Activated T-cell treated with anti-CD3 and anti-CD28 coated beads, Interleukin-2, amount 50 U/mL, for 1 hour (primary cell): ENCODE results near the gene RASD2.

Experiments used
- DNase-seq: peaks from one replicate; pipeline ENCODE4 v3.0.0-alpha.2; 2020

Gene RASD2

DNA sequence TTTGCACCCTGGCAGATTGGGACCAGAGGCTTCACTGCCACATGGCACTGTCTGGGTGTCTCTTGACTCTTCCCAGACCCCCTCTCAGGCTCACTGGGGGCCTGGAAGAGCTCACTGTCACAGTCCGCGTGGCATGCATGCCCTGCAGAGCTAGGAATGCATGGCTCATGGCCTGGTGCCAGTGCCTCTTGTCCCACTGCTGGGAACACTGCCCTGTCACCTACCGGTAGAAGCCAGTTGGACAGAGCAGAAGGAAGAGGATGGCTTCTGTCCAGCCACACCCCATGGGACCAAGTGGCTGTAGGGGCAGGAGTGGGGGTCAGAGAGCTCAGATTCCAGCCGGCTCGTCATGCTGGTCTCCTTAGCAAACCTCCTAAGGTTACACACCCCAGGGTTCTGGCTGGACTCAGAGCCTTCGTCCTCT lies 46.8 kb downstream of the RASD2 start:
- DNase-seq = no peak

DNA sequence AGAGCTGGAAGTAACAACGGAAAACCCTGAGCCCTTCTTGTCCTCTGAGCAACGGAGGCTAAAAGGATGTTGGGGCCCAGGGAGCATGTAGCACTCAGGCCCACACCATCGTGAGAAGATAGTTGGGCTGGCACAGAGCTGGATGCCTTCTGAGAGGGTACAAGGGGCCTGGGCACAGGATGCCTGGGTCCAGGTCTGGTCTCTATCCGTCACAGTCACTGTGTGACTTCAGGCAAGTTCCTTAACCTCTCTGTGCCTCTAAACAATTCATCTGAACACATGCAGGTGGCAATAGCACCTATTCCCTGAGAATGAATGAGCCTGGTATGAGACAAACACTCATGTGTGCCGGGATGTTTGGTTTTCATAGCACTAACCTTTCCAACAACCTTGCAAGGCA lies 47.3 kb downstream of the RASD2 start:
- no peak for DNase-seq

DNA sequence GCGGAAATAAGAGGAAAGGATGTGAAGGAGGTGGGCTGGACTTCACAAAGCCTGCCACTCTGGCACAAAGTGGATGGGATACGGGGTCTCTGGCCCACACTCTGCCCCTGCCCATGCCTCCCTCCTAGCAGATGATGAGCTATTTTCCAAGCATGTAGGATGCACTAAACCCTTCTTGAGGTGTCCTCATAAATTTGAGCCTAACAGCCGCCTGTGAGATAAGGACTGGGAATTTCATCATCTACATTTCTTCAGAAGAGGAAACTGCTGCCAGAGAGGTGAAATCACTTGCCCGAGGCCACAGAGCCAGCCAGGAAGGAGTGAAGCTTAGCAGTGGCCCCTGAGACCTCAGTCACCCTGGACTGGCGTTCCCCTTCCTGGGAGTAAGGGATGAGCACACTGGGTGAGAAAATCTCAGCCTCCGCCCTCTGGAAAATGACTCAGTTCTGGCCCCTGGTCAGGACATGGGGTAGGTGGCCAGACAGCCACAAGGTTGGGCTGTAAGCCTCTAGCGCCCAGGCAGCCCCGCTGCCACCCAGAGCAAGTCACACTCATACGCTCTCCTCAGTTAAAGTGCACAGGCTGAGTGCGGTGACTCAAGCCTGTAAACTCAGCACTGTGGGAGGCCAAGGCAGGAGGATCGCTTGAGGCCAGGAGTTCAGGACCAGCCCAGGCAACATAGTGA lies 48.6 kb downstream of the RASD2 start:
- DNase-seq = no peak

DNA sequence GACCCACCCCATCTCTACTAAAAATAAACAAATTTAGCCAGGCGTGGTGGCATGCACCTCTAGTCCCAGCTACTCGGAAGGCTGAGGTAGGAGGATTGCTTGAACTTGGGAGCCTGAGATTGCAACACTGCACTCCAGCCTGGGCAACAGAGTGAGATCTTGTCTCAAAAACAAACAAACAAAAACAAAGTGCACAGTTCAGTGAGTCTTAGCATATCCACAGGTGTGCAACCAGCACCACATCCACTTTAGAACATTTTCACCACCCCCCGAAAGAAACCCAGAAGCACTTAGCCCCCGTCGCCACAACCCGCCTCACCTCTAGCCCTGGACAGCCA lies 49.1 kb downstream of the RASD2 start:
- no peak for DNase-seq

DNA sequence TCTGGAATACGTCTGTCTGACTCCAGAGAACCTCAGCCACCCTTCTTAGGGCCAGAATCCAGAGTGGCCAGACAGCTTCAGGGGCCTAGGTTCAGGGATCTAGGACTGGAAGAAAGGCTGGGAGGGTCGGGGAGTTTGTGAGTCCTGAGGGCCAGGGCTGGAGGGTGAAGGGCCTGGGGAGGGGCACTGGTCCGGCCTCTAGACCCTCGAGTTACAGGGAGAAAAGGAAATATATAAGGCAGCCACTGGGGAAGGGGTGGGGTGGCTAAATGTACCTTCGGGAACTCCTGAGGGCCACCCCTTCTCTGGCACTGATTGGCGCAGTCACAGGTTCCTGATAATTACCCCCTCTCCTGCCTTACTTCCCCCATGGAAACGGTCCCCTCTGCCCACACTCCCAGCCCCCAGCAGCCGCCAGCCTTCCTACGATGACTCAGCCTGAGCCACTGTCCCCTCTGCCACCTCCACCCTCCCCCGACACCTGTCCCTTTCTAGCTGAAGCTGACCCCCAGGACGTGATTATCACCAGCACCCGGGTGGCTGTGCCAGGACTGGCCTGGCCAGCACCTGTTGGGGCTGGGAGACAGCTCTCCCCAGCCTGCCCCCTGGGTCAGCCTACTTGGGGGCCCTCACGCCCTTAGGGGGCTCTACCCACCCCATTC lies 50.1 kb downstream of the RASD2 start:
- DNase-seq = no peak

DNA sequence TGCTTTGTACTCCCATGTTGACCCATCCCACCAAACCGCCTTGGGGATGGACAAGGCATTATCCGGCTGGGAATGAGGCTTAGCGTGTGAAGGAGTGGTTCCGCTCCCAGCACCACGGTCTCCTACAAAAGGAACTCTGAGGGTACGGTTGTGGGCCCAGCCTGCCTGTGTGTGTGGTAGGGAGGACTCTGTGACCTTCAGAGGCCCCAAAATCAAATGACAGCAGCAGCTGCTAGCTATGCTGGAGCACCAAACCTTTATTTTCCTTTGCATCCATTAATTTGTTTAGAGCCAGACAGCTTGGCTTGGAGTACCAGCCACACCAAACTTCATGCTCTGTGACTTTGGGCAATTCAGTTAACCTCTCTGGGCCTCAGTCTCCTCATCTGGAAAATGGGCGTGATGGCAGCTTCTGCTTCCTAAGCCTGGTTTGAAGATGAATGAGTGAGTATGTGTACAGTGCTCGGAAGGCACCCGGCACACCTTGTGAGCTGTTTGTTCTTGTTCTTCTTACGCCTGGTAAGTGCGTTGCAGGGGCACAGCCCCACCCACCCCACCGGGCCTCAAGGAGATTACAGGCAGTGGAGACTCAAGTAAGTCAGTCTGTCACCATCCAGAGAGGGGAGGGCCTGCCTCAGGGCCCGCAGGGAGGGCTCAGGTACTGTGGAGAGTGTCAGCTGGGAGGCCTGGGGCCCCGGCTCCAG lies 51.2 kb downstream of the RASD2 start:
- DNase-seq = no peak

DNA sequence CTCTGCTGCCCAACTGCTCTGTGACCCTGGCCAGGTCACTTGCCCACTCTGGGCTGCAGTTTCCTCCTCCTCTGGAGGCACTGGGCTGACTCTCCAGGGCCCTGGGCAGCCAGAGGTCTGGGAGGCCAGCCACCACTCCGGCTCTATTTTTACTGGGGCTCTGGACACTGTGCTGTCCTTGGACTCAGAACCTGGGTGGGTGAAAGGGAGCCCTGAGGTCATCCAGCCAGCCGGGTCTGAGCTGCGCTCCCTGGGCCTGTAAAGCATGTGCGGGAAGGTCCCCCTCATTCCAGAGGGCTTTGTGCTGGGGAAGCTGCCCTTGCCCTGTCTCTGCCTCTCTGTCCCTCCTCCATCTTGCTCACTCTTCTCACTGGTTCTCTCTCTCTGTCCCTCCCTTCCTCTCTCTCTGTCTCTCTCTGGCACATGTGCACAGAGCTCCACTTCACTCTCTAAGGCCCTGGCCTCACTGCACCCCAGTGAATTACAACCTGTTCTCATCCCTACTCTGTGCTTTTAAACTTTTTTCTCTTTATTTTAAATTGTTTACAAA lies 51.9 kb downstream of the RASD2 start:
- no peak for DNase-seq

DNA sequence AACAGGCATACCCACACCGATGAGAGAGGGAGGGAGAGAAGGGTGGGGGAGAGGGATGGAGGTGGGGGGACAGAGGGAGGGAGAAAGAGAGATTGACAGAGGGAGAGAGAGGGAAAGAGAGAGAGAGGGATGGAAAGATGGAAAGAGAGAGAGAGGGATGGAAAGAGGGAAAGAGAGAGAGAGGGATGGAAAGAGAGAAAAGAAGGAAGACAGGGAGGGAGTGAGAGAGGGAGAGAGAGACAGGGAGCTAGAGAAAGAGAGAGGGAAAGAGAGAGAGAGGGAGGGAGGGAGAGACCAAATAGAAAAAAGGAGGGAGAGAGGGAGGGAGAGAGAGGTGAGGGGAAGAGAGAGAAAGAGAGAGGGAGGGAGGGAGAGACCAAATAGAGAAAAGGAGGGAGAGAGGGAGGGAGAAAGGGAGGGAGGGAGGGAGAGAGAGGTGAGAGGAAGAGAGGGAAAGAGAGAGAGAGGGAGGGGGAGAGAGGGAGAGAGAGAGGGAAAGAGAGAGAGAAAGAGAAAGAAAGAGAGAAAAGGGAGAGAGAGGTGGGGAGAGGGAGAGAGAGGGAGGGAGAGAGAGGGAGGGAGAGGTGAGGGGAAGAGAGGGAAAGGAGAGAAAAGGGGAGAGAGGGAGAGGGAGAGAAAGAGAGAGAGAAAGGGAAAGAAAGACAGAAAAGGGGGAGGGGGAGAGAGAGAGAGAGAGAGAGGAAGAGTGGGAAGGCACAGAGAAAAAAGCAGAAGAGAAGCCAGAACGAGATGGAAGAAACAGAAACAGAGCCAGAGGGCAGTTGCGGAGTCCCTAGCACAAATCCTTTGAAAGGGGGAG lies 52.6 kb downstream of the RASD2 start:
- DNase-seq = no peak

DNA sequence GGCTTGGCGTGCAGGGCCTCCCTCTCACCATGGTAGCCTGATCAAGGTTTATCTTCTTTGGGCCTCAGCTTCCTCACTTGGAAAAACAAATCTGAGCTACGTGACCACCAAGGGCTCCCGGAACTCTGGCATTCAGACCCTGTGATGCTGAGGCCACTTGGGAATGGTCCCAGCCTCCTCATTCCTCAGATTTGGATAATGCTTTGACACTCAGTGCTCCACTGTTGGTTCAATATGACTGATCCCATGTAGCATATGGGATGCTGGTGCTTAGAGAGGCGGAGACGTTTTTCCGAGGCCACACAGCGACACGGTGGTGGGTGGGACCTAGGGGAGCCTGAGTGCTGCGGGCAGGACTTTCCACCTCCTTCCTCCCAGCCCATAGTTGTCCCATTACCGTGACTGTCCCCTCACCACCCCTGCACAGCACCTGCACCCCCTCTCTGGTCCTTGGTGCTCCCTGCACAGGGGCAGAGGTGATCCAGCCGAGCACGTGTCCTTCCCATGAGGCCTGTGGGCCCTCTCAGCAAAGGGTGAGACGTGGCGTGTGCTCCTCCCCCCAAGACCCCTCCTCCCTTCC lies 53.4 kb downstream of the RASD2 start:
- DNase-seq = no peak

DNA sequence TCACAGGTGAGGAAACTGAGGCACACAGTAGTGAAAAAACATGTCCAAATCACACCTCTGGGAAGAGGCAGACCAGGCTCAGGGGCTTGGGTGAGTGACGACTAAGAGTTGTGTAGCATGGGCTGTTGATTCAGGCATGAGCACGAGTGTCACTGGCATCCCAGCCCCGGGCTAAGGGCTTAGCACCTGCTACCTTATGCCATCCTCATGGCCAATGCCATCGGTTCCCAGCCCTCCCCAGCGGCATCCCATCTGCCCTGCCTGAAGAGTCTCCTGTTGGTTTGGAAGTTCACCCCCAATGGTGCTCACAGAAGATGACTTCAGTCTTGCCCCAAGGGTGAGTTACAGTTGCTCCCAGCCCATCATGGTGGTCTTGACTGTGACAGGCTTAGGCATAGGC lies 54.1 kb downstream of the RASD2 start:
- DNase-seq = no peak

DNA sequence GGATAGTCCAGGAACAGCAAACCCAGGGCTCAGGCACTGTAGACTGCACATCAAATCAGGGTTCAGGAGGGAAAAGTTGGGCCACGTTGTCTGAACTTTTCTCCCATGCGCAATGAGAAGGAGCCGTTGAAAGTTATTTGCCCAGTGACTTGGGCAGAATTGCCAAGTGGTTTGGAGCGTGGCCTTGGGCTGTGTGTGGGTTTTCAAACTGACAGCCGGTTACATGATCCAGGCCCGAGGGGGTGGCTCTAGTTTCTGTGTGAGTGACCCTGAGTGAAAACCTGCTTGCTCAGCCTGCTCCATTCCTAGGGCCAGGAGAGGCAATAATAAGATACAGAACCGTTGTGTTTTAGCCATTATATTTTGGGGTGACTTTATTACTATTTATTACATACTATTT lies 56.2 kb downstream of the RASD2 start:
- DNase-seq = no peak

DNA sequence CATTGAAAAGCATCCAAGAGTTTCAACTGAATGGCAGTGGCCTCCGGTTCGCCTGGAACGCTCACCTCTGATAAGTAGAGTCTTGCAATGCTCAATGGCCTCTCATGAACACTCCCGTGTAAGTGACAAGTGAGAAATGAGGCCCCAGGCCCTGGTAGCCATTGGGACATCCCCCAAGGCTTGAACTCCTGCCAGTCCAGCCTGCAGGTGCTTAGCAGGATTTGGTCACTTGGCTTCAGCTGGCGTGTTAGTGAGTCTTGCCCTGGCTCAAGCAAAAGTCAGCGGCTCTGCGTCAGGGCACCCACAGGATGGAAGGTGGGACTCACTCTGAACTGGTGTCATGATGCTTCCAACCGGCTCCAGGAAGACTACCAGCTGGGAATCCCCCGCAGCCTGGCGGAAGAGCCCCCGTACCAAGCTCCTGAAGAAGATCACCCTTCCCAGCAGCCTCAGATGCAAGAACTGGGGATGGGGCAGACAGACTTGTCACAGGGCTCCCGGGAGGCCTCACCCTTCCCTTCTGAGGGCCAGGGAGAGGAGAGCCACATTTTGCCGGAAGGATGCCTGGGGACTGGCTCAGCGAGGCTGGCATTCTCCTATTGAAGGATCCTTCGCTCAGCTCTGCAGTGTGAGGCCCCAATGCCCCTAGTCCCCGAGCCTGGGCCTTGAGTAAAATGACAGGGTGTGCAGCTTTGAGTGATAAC lies 57.2 kb downstream of the RASD2 start:
- no peak for DNase-seq

DNA sequence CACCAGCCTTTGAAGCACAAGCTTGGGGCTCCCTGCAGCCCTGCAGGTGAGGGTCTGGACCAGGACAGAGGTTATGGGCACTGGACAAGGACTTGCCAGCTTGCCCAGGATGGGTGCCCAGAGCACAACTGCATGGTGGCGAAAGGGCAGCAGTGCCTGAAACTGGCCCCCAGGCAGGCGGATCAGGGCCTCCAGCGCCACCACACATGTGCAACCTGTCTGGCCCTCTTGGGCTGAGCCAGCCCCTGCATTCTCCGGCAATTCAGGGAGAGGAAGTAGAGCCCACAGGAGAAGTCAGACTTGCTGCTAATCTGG lies 57.7 kb downstream of the RASD2 start:
- DNase-seq = no peak

DNA sequence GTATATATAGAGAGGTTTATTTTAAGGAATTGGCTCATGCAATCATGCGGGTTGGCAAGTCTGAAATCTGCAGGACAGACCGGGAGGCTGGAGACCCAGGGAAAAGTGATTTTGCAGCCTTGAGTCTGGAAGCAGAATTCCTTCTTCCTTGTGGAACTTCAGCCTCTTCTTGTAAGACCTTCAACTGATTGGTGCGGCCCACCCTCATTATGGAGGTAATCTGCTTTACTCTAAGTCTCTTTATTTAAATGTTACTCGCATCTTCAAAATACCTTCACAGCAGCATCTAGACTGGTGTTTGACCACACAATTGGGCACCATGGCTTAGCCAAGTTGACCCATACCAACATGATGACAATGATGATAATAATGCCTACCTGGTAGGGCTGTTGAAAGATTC lies 58.7 kb downstream of the RASD2 start:
- no peak for DNase-seq

DNA sequence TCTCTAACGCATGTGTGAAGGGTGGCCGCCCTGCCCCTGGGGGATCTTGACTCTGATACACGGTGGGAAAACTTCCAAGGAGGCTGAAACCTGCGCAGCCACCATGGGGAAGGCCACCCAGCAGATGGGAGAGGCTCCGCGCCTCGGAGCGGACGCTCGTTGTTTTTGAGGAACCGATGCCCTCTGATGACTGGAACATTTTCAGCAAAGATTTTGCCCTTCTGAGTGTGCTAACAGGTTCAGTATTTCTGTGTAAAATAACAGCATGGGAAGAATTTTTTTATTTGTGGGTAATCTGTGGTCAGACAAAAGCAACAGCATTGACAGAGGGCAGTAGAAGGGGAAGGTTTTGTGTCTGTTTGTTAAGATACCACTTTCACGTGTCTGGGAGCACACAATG lies 59.8 kb downstream of the RASD2 start:
- no peak for DNase-seq

DNA sequence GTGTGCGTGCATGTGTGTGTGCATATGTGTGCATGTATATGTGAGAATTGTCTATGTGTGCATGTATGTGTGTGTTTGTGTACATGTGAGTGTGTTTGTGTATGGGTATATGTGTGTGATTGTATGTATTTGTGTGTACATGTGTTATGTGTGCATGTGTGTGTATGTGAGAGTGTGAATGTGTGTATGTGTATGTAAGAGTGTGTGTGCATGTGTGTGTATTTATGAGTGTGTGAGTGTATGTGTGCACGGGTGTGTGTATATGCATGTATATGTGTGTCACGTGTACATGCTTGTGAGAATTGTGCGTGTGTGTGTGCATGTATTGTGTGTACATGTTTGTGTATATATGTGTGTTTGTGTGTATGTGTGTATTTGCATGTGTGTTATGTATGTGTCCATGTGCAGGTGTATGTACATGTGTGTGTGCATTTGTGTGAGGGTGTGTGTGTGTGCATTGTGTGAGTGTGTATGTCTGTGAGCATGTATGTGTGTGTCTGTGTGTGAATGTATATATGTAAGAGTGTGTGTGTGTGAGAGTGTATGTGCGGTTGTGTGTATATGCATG lies 60.5 kb downstream of the RASD2 start:
- DNase-seq = no peak

DNA sequence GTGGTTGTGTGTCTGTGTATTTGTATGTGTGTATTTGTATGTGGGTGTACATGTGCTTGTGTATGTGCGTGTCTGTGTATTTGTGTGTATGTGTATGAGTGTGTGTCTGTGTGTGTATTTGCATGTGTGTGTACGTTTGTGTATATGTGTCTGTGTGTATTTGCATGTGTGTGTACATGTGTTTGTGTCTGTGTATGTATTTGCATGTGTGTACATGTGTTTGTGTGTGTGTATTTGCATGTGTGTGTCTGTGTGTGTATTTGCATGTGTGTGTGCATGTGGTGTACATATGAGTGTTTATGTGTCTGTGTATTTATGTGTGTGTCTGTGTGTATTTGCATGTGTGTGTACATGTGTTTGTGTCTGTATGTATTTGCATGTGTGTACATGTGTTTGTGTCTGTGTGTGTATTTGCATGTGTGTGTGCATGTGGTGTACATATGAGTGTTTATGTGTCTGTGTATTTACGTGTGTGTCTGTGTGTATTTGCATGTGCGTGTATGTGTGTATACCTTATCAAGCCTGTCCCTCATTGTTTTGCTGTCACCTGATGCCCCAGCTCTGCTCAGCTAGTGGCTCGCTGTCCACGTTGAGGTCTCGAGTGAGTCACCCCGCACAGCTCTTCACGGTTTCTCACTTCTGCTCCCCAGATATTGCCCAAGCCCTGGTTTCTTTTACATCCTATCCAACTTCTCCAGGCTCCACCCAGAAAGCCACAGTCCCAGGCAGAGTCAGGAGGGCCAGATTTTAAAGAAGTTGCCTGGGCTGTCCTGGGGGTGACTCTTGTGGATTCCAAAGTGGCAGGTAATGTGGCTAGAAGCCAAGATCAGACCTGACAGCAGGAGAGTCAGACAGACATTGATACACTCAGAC lies 61.3 kb downstream of the RASD2 start:
- no peak for DNase-seq
